SU-DHL-6 (cell line): Measurements from ENCODE around the gene UBAC1.

Experiments
- CTCF ChIP-seq: fragments of 200-600 bp; sonication (generic); IDR thresholded peaks from one replicate; pipeline ENCODE4 v1.5.1; 2017; ENCODE audit warnings: antibody characterized with exemption, mild to moderate bottlenecking, low read length, moderate library complexity; ENCODE audit not compliant: insufficient read depth, poor library complexity, severe bottlenecking
- EZH2phosphoT487 ChIP-seq: fragments of 200-600 bp; sonication (generic), shearing (Covaris generic); conservative IDR thresholded peaks from 2 replicates; pipeline ENCODE4 v1.6.1; 2018; ENCODE audit warnings: mild to moderate bottlenecking, antibody characterized with exemption, low read length, moderate library complexity, mixed read lengths

- TF ChIP-seq CTCF, result no peak
- no peak for TF ChIP-seq EZH2phosphoT487
These were observed 29.6 kb upstream of the UBAC1 start for GRCh38 chr9:135990468-135991429.
